Vagina (tissue), 2 donors: ENCODE results near the gene OR7C1.

Experiments
- CTCF ChIP-seq, 3 experiments: fragments of 450-650 bp in 2 of 3; fragments of 200-600 bp in 1 of 3; sonication (generic) in 1 of 3; IDR thresholded peaks; one replicate each; pipeline ENCODE4 v1.5.1; 2017 to 2019; ENCODE audit warnings: antibody characterized with exemption in 3 of 3, mild to moderate bottlenecking in 2 of 3, moderate library complexity in 2 of 3
- POLR2A ChIP-seq, 2 donors: fragments of 450-650 bp; IDR thresholded peaks; one replicate each; pipeline ENCODE4 v1.6.1; 2017; ENCODE audit warnings: antibody characterized with exemption in 2 of 2, mild to moderate bottlenecking in 2 of 2, moderate library complexity in 2 of 2
- POLR2AphosphoS5 ChIP-seq, 2 donors: sonication (generic); formaldehyde crosslinking; IDR thresholded peaks; one replicate each; pipeline ENCODE4 v1.9.0; 2017; ENCODE audit warnings: antibody characterized with exemption in 2 of 2, mild to moderate bottlenecking in 2 of 2, low read depth in 1 of 2; ENCODE audit not compliant: insufficient read depth in 1 of 2

DNA sequence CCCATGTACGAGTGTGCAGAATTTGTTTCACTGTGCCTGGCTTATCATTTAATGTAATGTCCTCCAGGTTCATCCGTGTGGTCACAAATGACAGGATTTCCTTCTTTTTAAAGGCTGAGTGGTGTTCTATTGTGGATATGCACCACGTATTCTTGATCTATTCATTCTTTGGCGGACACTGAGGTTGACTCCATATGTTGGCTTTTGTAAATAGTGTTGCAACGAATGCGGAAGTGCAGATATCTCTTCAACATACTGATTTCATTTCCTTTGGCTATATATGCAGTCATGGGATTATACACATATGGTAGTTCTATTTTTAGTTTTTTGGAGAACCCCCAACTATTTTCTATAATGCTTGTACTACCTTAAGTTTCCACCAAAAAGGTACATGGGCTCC is 13.0 kb downstream of the OR7C1 start:
- TF ChIP-seq CTCF (IDR thresholded peaks at IDR 0.05) (no peak), POLR2A (IDR thresholded peaks at IDR 0.05) (no peak), POLR2AphosphoS5 (IDR thresholded peaks at IDR 0.05; ENCODE audit: insufficient read depth in 1 of 2, low read depth in 1 of 2) (no peak)
